WI38 (cell line): Measurements from ENCODE around the gene KDM4C.

Experiments
- H3K4me3 ChIP-seq: 2 replicates; pipeline ENCODE4 v1.5.1; 2011; ENCODE audit warnings: low read depth, mild to moderate bottlenecking, control low read depth, low read length
- TF ChIP-seq, protein P1 (sequence below): IDR thresholded peaks from 2 replicates; pipeline ENCODE4 v1.5.1; 2012; ENCODE audit warnings: low read depth, mild to moderate bottlenecking, control low read depth, low read length

The KDM4C gene

GRCh38 chr9:7081065-7081600 is 323.4 kb downstream of the KDM4C start:
- TF ChIP-seq, protein P1, sequence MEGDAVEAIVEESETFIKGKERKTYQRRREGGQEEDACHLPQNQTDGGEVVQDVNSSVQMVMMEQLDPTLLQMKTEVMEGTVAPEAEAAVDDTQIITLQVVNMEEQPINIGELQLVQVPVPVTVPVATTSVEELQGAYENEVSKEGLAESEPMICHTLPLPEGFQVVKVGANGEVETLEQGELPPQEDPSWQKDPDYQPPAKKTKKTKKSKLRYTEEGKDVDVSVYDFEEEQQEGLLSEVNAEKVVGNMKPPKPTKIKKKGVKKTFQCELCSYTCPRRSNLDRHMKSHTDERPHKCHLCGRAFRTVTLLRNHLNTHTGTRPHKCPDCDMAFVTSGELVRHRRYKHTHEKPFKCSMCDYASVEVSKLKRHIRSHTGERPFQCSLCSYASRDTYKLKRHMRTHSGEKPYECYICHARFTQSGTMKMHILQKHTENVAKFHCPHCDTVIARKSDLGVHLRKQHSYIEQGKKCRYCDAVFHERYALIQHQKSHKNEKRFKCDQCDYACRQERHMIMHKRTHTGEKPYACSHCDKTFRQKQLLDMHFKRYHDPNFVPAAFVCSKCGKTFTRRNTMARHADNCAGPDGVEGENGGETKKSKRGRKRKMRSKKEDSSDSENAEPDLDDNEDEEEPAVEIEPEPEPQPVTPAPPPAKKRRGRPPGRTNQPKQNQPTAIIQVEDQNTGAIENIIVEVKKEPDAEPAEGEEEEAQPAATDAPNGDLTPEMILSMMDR, result no peak
- H3K4me3 ChIP-seq, result no peak overlapping the region

GRCh38 chr9:7083192-7083591 is 325.4 kb downstream of the KDM4C start:
- TF ChIP-seq, protein P1, result no peak
- no peak overlapping the region for H3K4me3 ChIP-seq

DNA sequence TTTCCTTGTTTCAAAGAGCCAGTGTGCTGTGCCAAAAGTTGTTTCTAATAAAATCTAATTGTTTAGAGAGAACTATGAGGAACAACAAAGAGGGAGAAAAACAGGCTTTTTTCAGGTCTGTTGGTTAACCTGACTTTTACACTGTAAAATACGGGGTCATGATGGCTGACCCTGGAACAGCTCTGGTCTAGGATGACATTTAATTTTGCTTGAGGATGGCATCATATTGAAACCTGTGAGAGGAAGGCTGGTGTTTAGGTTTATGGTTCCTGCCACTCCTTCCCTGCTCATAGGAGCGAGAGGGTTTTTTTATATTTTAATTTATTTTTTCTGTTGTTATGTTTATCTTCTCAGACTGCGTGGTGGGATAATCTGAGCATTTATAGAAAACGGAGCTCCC is 327.6 kb downstream of the KDM4C start:
- TF ChIP-seq, protein P1, result no peak
- H3K4me3 ChIP-seq, result no peak overlapping the region

DNA sequence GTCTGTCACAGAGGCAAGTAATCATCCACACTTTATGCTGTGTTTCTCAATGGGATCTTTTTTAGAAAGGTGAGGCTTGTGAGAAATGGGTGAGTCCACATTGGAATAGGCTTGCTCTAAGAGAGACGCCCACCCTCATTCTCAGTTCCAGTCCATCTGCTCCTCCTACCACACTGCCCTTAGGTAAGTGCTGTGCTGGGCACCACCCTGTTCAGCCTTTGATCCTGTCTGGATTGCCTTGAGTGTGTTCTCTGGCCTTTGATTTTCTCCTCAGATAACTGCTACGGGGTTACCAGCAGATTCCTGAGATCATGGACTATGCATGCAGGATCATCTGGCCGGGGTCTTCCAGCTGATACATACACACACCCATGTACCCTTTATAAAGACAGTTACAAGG is 328.6 kb downstream of the KDM4C start:
- TF ChIP-seq, protein P1, result no peak

GRCh38 chr9:7088611-7089010 is 330.8 kb downstream of the KDM4C start:
- no peak overlapping the region for H3K4me3 ChIP-seq
- TF ChIP-seq, protein P1, result no peak

More for the DNA sequence above, 328.6 kb downstream of the KDM4C start:
- no peak overlapping the region for H3K4me3 ChIP-seq

- no peak overlapping the region for H3K4me3 ChIP-seq
- TF ChIP-seq, protein P1, result no peak
Observed at GRCh38 chr9:7089406-7090193, 331.8 kb downstream of the KDM4C start.

DNA sequence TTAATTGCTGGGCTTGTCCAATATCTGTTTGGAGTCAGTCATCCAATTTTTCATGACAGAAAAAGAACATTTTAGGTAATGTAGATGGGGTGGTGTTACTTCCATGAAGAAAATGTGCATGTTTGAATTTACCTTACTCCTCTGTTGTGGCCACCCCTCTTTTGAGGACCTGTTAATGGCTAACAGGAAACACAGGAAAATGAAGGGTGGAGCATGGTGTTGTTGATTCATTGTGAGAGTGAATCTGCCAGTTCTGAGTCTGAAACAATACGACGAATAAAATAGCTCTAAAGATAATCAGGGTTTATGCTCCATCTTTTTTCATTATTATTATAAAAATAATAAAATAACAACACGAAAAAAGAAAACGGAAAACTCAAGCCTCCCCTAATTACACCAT is 335.3 kb downstream of the KDM4C start:
- TF ChIP-seq, protein P1, result no peak
- no peak overlapping the region for H3K4me3 ChIP-seq
